HG03571 (cell line): ENCODE results near the gene CRACR2B.
A peak's percentile ranks its signal among the peaks of the same experiment; 100 is the strongest.

Experiments
- ATAC-seq: cut with Tn5 transposase; IDR thresholded peaks from one replicate; pipeline ENCODE4 v1.9.1; 2021; ENCODE audit not compliant: unreplicated experiment

CRACR2B gene

DNA sequence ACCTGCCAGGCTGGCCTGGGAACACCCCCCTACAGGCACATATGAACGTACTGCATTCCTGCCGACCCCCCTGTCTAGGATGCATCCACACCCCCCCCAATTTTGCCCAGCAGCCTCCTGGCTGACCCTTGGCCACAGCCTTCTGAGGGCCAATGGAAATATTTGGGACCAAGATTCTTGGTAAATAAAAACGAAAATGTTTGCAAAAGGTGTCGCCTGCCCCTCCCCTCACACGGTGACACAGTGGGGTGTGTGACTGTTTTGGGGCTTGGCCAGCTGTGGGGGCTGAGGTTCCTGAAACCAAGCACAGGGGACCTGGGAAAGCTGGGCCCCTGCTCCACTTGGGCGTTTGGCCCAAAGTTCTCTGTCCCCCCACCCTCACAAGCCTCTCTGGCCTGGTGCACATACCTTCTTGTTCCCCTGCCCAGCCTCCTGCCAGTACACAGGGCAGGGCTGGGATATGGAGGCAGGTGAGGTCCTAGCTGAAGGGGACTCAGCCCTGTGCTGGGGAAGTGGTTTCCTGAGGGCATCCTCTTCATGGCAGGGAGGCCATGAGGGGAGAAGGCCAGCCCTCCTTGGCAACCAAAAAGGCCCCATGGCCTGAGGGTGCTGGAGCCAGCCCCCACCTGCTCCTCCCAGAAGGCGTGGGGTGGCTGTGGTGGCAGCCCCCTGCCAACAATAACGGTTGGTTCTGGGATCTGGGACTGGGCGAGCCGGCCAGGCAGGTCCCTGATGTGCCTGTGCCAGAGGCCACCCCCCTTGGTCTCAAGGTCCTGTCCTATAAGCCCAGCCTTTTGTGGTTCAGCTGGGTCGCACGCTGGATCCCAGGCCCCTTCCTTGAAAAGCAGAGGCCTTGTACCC is 2.1 kb upstream of the CRACR2B start:
- no peak for ATAC-seq

DNA sequence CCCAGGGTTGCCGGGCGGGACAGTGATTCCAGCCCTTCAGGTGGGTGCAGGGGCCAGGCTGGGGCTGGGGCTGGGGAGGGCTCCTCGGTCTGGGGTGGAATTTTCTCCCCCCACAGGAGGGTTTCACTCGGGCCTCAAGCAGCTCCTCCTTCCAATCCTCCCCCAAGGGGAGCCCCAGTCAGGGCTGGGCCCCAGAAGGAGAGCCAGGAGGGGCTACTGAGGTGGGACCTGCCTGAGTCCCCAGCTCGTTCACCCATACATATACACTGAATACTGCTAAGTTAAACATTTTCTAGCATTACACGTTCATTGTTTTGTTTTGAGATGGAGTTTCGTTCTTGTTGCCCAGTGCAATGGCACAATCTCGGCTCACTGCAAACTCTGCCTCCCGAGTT is 1.5 kb upstream of the CRACR2B start:
- no peak for ATAC-seq

DNA sequence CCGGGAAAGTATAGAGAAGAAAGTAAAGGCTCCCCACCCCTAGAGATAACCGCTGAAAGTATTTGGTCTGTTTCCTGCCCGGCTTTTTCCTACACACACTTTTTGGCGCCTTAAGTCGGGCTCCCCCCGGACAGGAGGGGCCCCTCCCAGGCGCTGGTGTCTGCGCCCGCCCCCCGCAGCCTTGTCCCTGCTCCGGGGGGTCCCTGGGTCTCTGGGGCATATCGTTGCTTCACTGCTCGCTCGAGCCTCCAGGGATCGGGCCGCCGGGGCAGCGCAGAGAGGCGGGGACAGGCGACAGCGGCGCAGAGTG is 928 bp upstream of the CRACR2B start:
- ATAC-seq = no peak

DNA sequence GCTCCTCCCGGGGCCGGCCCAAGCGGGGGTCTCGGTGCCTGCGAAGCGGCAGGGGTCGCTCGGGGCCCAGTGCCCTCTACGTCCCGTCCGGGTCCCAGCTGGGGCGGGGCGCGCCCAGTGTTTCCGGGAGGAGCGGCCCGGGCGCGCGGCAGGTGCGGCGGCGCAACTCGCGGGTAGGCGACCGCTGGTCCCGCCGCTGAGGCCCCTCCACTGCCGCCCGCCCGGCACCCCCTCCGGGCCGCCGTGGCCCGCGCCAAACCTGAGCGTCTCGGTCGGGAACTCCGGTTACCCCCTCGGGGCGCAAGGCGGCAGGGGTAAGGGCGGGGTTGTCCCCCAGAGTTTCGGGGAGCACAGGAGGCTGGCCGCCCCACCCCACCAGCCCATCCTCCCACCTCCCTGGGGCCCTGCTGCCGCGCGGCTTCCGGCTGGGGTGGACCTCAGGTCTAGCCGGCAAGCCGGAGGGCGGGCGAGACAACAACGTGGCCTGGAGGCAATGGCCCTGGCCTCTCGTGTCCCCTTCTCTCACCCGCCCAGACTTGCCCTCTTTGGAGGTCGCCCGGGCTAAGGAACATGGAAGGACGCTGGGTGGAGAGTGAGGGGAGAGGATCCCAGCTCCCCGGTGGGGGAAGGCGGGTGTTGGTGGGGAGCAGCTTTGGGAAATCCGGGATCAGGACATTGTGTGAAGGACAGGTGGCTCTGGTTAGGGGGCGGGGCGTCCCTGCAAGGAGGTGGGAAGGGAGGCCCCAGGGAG is 398 bp upstream of the CRACR2B start:
- ATAC-seq = no peak

DNA sequence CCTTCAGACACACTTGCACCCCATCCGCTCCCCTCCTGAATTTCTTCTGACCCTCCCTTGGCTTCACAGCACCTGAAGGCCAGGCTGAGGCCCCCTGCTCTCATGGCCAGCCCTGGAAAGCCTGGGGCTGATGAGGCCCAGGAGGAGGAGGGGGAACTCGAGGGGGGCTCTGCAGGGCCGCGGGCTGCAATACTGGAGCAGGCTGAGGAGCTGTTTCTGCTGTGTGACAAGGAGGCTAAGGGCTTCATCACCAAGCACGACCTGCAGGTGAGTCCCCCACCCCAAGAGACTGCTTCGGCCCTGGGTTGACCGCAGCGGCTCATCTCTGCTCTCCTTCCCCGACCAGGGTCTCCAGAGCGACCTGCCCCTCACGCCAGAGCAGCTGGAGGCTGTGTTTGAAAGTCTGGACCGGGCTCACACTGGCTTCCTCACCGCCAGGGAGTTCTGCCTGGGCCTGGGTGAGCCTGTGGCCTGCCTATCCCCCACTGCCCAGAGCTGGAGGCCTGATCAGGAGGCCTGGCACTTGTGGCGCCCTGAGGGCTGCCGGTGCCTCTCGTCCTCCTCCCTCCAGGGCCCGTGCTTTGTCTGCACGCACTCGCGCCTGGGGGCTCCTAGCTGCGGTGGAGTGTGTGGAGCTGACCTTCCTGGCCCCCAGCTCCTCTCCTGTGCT is 922 bp downstream of the CRACR2B start:
- ATAC-seq = no peak

DNA sequence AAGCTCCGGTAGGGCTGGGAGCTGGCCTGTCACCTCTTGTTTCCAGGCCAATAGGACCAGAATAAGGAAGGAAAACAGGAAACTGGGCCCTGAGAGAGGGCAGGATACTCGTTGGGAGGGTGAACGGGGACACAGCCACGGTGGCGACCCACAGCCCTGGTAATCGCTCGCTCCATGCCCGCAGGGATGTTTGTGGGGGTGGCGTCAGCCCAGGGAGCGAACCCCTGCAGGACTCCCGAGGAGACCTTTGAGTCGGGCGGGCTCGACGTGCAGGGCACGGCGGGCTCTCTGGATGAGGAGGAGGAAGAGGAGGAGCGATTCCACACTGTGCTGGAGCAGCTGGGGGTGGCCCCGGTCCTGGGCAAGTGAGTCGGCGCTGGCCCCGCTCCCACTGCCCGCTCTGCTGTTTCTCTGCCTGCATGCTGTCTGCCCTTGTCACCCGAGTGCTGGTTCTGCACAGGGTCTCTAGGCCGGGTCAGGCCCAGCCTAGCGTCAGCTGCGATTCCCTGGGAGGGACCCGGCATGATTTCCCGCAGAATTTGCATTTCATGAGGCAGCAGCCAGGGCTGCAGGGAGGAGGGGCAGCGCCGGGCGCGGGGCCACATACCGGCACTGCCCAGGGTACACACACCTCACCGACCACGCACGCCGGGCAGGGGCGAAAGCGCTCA is 1.6 kb downstream of the CRACR2B start:
- no peak for ATAC-seq

DNA sequence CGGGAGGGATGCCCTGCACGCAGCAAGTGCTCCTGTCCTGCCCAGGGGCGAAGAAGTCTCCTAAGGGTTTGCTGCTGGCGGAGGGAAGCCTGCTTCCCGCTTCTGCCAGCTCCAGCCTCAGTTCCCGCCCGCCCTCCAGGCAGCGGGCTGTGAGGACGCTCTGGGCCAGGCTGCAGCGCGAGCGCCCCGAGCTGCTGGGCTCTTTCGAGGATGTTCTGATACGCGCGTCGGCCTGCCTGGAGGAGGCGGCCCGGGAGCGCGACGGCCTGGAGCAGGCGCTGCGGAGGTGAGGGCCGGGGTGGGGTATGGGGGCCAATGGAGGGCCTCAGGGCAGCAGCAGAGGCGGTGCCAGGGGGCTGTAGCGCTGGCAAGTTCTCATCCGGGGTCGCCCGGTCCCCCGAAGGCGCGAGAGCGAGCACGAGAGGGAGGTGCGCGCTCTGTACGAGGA is 2.2 kb downstream of the CRACR2B start:
- ATAC-seq = no peak

DNA sequence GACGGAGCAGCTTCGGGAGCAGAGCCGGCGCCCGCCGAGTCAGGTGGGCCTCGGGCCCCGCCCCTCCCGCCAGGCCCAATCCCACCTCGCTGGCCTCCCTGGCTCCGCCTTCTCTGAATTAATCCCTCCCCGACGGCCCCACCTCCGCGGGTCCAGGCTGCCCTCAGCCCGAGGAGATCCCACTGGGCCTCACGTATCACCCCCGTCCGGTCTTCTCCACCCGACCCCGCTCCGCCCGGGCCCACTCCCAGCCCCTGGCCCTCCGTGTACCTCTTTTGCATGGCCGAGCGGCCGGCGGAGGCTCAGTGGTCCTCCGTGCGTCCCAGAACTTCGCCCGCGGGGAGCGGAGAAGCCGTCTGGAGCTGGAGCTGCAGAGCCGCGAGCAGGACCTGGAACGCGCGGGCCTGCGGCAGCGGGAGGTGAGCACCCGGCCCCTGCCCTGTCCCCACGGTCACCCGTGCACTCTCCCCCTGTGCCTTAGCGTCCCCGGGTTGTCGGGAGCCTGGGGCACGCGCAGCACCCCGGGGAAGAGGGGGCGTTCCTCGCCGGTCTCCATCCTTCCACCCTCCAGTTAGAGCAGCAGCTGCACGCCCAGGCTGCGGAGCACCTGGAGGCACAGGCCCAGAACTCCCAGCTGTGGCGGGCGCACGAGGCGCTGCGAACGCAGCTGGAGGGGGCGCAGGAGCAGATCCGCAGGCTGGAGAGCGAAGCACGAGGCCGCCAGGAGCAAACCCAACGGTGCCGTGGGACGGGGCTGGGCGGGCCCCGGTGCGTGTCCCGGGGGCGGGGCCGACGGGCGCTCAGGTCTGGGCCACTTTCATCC is 2.8 kb downstream of the CRACR2B start:
- peak; percentile 42 for ATAC-seq

DNA sequence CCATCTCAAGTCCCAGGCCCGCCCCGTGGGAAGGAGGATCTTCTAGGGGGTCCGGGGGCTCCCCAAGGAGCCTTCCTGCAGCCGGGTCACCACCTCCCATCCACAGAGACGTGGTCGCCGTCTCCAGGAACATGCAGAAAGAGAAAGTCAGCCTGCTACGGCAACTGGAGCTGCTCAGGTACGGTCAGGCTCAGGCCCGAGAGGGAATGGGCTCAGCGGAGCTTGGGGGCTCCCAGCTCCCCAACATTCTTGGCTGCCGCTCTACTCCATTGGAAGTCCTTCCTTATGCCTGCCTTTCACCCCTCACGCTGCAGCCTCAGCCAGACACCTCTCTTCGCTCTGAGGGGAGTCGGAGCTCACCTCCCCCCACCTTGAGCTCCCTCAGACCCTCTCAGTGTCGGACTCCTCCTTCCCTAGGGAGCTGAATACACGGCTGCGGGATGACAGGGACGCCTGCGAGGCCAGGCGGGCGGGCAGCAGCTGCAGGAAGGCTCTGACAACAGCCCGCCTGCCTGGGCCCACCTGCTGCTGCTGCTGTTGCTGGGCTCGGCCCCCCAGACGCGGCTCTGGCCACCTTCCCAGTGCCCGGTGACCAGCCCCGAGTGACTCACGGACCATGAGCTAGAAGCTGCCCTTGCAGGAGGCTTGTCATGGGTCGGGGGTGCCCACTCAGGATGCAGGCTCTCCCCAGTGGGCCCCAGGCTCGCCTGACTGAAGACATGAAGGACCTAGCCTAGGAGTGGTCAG is 3.6 kb downstream of the CRACR2B start:
- no peak for ATAC-seq

DNA sequence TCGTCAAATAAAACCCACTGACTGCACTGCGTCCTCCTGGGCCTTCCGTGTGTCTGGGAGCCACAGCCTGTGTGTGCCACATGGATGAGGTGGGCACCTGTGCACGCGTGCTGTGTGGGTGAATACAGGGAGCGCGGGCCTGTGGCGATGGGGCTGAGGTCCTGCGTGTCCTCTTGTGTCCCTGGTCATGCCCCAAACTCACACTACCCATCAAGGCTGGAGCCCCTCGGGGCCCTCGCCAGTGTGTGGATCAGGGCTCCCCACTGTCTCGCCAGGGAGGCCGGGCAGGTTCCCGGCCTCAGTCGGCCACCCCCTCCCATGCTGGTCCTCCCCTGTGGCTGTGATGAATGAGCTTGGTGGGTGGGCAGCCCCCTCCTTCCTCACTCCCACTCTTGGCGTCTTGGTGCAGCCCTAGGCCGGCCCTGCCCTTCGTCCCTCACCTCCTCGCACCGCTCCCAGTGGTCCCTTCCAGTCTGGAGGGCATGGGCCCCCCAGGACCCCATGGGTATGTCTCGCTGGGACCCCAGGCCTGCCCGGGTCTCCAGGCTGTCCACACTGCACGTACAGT is 4.3 kb downstream of the CRACR2B start:
- ATAC-seq = no peak

DNA sequence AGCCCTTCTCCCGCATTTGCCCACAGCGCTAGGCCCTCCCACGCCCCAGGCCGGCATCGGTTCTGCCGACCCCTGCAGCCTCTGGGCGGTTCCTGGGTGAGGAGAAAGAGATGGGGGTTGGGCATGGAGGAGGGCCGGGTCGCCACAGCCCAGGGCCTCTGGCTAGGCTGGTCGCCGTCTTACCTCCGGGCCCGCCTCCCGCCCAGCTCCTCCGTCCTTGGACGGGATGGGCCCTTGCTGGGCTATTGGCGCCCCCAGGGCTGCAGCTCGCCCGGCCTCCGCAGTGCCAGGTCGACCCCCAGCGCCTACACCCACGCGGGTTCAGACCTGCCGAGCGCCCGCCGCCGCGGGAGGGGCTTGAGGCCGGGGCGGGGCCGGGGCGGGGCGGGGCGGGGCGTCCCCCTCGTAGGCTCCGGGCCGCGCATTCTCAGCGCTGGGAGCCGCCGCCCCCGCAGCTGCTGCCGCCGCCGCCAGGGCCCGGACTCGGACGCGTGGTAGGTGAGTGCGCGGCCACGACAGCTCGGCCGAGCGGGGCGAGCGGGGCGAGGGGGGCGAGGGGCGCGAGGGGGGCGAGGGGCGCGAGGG is 4.9 kb downstream of the CRACR2B start, which contains the start of gene CD151:
Gene CD151, plus strand, starts transcription at position 424 of the 585 bp plus-strand sequence. CDS start 3,118 bp downstream, outside the sequence.
- ATAC-seq = no peak

DNA sequence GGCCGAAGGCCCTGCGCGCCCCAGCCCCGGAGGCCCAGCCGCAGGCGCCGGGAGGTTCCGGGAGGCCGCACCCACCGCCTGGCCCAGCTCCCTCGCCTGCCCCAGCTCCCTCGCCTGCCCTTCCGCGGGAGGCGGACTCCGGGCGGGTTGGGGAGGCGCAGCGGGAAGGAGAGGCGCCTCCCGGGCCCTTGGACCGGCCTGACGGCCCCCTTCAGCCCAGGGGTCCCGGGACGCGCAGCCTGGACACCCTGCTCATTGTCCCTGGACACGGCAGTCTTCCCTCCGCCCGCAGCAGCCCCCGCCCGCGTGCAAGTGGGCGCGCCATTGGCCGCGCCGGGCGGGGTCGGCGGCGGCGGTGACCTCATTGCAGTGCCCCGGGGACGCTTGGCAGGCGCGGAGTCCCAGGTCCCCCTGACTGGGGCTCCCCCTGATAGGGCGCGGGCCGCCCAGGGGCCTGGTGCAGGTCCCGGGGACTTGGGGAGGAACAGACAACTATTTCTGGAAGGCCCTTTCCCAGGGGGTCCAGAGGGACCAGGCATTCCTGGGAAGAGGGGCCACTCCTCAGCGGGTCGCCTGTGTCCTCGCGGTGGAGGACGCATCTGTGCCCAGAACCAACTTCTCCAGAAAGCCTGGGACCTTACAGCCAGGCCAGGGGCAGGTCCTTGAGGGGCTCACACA is 5.5 kb downstream of the CRACR2B start:
- ATAC-seq = no peak

DNA sequence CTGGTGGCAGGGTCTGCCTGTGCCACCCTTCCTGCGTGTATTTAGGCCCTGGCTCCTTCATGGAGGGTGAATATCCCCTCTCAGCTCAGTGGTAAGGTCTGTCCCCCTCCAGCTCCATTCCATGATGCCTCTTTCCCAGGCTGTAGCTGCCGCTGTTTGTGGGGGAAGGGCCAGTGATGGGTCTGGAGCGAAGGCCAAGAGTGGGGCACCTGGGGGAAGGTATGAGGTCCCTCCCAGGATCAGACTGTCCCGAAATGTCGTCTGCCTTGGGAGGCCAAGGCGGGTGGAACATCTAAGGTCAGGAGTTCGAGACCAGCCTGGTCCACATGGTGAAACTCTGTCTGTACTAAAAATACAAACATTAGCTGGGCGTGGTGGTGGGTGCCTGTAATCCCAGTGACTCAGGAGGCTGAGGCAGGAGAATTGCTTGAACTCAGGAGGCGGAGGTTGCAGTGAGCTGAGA is 6.2 kb downstream of the CRACR2B start:
- ATAC-seq = no peak

DNA sequence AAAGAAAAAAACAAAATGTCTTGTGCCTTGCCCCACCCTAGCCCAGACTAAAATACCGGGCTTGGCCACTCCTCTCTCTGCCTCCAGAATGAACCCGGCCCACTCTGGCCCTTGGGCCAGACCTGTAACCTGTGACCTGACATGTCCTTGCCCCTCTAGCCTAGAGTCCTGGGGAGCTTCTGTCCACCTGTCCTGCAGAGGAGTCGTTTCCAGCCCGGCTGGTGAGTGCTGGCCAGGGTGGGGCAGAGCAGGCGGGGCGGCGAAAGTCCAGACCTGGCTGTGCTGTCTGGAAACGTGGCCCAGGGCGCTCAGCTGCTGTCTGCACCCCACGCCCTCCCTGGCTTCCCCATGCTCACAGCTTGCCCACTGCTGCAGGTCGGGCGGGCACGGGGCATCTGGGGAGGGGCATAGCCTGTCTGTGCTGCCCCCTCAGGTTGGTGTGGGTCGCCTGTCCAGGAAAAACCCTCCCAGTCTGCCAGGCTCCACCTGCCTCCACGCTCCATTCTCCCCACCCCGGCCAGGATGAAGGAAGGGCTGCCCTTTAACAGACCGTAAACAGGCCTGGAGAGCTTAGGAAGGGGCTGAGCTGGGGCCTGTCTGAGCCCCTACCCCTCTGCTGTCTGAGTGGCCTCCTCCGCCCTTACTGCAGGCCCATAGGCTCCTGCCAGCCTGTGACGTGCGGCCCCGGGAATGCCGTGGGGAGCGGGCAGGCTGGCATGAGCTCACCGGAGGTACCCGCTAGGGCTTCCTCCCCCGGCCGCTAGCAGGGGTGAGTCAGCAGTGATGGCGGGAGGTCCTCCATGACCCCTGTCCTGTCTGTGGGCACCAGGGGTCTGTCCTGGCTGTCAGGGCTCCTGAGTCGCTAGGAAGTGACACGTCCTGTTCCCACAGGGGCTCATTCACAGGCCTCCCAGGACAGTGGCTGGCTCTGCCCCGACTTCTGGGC is 6.9 kb downstream of the CRACR2B start:
- no peak for ATAC-seq

DNA sequence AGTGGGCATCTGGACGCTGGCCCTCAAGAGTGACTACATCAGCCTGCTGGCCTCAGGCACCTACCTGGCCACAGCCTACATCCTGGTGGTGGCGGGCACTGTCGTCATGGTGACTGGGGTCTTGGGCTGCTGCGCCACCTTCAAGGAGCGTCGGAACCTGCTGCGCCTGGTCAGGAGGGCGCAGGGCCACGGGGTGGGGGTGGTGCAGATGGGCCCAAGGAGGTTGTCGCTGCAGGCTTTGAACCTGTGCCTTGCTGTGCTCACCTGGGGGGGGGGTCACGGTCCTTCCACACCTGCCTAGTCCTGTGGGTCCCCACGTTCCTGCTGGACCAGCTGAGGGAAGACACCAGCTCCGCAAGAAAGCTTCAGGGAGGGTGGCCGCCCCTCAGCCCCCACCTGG is 8.6 kb downstream of the CRACR2B start:
- no peak for ATAC-seq

DNA sequence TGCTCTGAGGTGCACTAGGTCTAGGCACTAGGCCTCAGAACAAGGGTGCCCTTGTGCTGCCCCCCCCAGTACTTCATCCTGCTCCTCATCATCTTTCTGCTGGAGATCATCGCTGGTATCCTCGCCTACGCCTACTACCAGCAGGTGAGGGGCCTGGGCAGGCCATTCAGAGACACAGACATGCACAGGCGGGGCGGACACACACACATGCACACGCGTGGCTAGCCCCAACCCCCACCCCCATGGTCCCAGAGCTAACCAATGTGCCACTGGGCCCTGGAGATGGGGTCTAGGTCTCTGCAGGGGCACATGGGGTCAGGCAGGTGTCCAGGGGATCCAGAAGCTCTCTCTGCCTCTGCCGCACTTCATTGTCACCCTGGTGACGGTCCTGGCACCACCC is 9.0 kb downstream of the CRACR2B start:
- ATAC-seq = no peak
